HepG2 (cell line): ENCODE measurements around the gene TRIM2. TPM values are rescaled to one million over a fixed set of nuclear protein-coding genes. Genes with fewer than 3 reads are reported as not detected.

Experiments used
- ADNP ChIP-seq: sonication (generic); formaldehyde crosslinking; IDR thresholded peaks from 2 replicates; pipeline ENCODE4 v1.4.0; 2020; ENCODE audit warnings: missing genetic modification reagents
- ATF1 ChIP-seq: IDR thresholded peaks from 2 replicates; pipeline ENCODE4 v1.6.1; 2016; ENCODE audit warnings: mild to moderate bottlenecking, control low read depth
- CCAR2 ChIP-seq: fragments of 200-400 bp; formaldehyde crosslinking; optimal IDR thresholded peaks from 2 replicates; pipeline ENCODE3; 2018; ENCODE audit warnings: low read depth, mild to moderate bottlenecking, low read length, moderate library complexity
- ELF1 ChIP-seq: sonication (generic); formaldehyde crosslinking; IDR thresholded peaks from 2 replicates; pipeline ENCODE4 v1.4.0; 2020; ENCODE audit warnings: missing genetic modification reagents
- ELF4 ChIP-seq: sonication (generic); formaldehyde crosslinking; IDR thresholded peaks from 2 replicates; pipeline ENCODE4 v1.5.0; 2020; ENCODE audit warnings: missing genetic modification reagents, mild to moderate bottlenecking, moderate library complexity, borderline replicate concordance
- HHEX ChIP-seq: IDR thresholded peaks from 2 replicates; pipeline ENCODE4 v1.6.1; 2016; ENCODE audit warnings: control low read depth
- KAT2B ChIP-seq: fragments of 150-350 bp; IDR thresholded peaks from 2 replicates; pipeline ENCODE4 v1.6.1; 2014; ENCODE audit warnings: low read depth, low read length, borderline replicate concordance
- NFKB2 ChIP-seq: sonication (generic); formaldehyde crosslinking; IDR thresholded peaks from 2 replicates; pipeline ENCODE4 v1.4.0; 2020; ENCODE audit warnings: missing genetic modification reagents, borderline replicate concordance
- NR2F1 ChIP-seq, 2 experiments: fragments of 450-650 bp in 1 of 2; formaldehyde crosslinking in 1 of 2; IDR thresholded peaks; 2 replicates each; pipeline versions ENCODE4 v1.5.0 to v1.6.1; 2016 to 2020; ENCODE audit warnings: mild to moderate bottlenecking in 1 of 2, missing compliant biosample characterization in 1 of 2, missing genetic modification reagents in 1 of 2, moderate library complexity in 1 of 2
- PLRG1 ChIP-seq: fragments of 450-650 bp; conservative IDR thresholded peaks from 2 replicates; pipeline ENCODE4 v1.6.1; 2016
- POLR2A ChIP-seq, 2 experiments: IDR thresholded peaks; 2 replicates each; pipeline ENCODE4 v1.6.1; 2011; ENCODE audit warnings: low read depth in 2 of 2, low read length in 2 of 2, mild to moderate bottlenecking in 1 of 2, moderate library complexity in 1 of 2; ENCODE audit not compliant: insufficient read depth in 1 of 2
- POLR2G ChIP-seq: fragments of 200-400 bp; formaldehyde crosslinking; IDR thresholded peaks from 2 replicates; pipeline ENCODE4 v1.6.1; 2018; ENCODE audit warnings: mild to moderate bottlenecking, low read depth, low read length, moderate library complexity
- RARA ChIP-seq: IDR thresholded peaks from 2 replicates; pipeline ENCODE4 v1.6.1; 2016; ENCODE audit warnings: missing genetic modification reagents, missing compliant biosample characterization
- RXRB ChIP-seq: IDR thresholded peaks from 2 replicates; pipeline ENCODE4 v1.6.1; 2016; ENCODE audit warnings: borderline replicate concordance, missing genetic modification reagents, missing compliant biosample characterization
- SMAD3 ChIP-seq: sonication (generic); formaldehyde crosslinking; IDR thresholded peaks from 2 replicates; pipeline ENCODE4 v1.4.0; 2020; ENCODE audit warnings: missing genetic modification reagents
- SMYD3 ChIP-seq: sonication (generic); formaldehyde crosslinking; IDR thresholded peaks from 2 replicates; pipeline ENCODE4 v1.8.1; 2023; ENCODE audit warnings: mild to moderate bottlenecking, missing genetic modification reagents
- TSC22D2 ChIP-seq: sonication (generic); formaldehyde crosslinking; IDR thresholded peaks from 2 replicates; pipeline ENCODE4 v1.5.1; 2020; ENCODE audit warnings: missing genetic modification reagents, mild to moderate bottlenecking, borderline replicate concordance
- YEATS2 ChIP-seq: sonication (generic); formaldehyde crosslinking; IDR thresholded peaks from 2 replicates; pipeline ENCODE4 v1.4.0; 2020; ENCODE audit warnings: missing genetic modification reagents, borderline replicate concordance
- ZFP36 ChIP-seq: fragments of 150-350 bp; IDR thresholded peaks from 2 replicates; pipeline ENCODE4 v1.6.1; 2018; ENCODE audit warnings: borderline replicate concordance, low read length, low read depth; ENCODE audit not compliant: partially characterized antibody
- ZFYVE20 ChIP-seq: sonication (generic); formaldehyde crosslinking; IDR thresholded peaks from 2 replicates; pipeline ENCODE4 v1.8.0; 2023; ENCODE audit warnings: low read depth, mild to moderate bottlenecking, moderate library complexity, missing genetic modification reagents, borderline replicate concordance
- ZNF136 ChIP-seq: sonication (generic); formaldehyde crosslinking; IDR thresholded peaks from 2 replicates; pipeline ENCODE4 v1.8.1; 2022; ENCODE audit warnings: low read depth, mild to moderate bottlenecking, moderate library complexity, missing genetic modification reagents
- ZNF615 ChIP-seq: sonication (generic); formaldehyde crosslinking; IDR thresholded peaks from 2 replicates; pipeline ENCODE4 v1.5.0; 2020; ENCODE audit warnings: mild to moderate bottlenecking, missing genetic modification reagents, borderline replicate concordance
- ZNF619 ChIP-seq: sonication (generic); formaldehyde crosslinking; IDR thresholded peaks from 2 replicates; pipeline ENCODE4 v1.4.0; 2020; ENCODE audit warnings: mild to moderate bottlenecking, missing genetic modification reagents
- ZNF776 ChIP-seq: sonication (generic); formaldehyde crosslinking; IDR thresholded peaks from 2 replicates; pipeline ENCODE4 v1.4.0; 2020; ENCODE audit warnings: mild to moderate bottlenecking, missing genetic modification reagents
- polyA plus RNA-seq, 8 experiments: library from polyadenylated mRNA; depleted of rRNA in 3 of 8; stranded (reverse) in 7 of 8; unstranded in 1 of 8; fragments of >200 nt; fragmentation: Illumina TruSeq in 4 of 8; extraction: Trizol in 4 of 8; gene quantifications; 2 replicates each; pipeline versions ENCODE4 v1.2.1 to v1.2.3, GENCODE V29; 2011 to 2016; ENCODE audit warnings: low read depth in 4 of 8, missing spikeins in 1 of 8, mixed read lengths in 1 of 8; ENCODE audit not compliant: insufficient read depth in 1 of 8
- total RNA-seq, 5 experiments: library from RNA; depleted of rRNA; stranded (reverse); fragments of >200 nt; fragmentation: Illumina TruSeq; extraction: Trizol; gene quantifications; 2 replicates each; pipeline ENCODE4 v1.2.3, GENCODE V29; 2016; ENCODE audit warnings: low read depth in 1 of 5
- TF ChIP-seq, protein P1 (sequence below): sonication (generic); formaldehyde crosslinking; IDR thresholded peaks from 2 replicates; pipeline ENCODE4 v1.5.0; 2020; ENCODE audit warnings: missing genetic modification reagents
- TF ChIP-seq, protein P2 (sequence below): sonication (generic); formaldehyde crosslinking; IDR thresholded peaks from 2 replicates; pipeline ENCODE4 v1.4.0; 2020; ENCODE audit warnings: missing genetic modification reagents
- TF ChIP-seq, protein P3 (sequence below): IDR thresholded peaks from 2 replicates; pipeline ENCODE4 v1.6.1; 2018; ENCODE audit warnings: missing genetic modification reagents, mild to moderate bottlenecking, missing compliant biosample characterization

TRIM2 gene
- total and polyA plus RNA-seq, 2 of the 13 experiments (the other 11 are each of a cell fraction or from before 2014, with no cell fraction given): 2.1 to 4.2 TPM

DNA sequence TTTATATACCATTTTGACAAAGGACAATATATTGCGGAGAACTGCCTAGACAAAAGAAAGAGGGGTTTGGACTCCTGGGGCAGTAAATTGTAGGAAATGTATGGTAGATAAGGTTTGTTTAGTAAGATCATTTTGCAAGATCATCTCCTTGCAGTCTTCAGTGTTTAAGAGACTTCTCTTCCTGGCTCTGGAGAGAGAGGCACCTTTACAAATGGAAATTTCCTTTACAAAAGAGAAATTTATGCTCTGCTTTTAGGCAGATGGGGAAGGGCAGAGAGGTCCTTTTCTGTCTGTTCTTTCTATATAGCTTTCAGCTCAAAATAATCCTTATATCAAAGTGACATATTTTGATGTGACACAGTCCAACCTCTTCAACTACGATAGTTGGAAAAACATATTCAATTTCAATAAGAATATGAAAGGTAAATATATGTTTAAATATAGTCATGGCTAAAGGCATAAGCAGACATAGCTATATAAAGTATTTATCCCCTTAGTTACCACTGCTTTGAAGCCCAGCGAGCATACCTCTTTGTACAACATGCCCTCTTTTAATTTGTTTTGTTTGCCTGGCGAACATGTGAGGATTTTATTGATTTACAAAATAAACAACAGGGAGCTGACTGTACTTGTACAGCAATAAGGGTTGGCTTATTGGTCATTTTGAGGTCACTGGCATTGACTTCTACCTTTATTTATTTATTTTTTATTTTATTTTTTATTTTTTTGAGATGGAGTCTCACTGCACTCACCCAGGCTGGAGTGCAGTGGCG lies 65.2 kb downstream of the TRIM2 start (continued):
- no peak for TF ChIP-seq ZNF615 (CRISPR knock-in tag)
- TF ChIP-seq, protein P1, sequence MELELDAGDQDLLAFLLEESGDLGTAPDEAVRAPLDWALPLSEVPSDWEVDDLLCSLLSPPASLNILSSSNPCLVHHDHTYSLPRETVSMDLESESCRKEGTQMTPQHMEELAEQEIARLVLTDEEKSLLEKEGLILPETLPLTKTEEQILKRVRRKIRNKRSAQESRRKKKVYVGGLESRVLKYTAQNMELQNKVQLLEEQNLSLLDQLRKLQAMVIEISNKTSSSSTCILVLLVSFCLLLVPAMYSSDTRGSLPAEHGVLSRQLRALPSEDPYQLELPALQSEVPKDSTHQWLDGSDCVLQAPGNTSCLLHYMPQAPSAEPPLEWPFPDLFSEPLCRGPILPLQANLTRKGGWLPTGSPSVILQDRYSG (CRISPR knock-in tag): no peak
- no peak for TF ChIP-seq CCAR2
- TF ChIP-seq ELF1 (CRISPR knock-in tag): no peak
- no peak for TF ChIP-seq ZNF619 (CRISPR knock-in tag)
- TF ChIP-seq ZFP36: no peak
- TF ChIP-seq HHEX (CRISPR knock-in tag): 0 out of 2 replicates have a peak, but pooled peaks have one; percentile 49
- no peak for TF ChIP-seq ADNP (CRISPR knock-in tag)
- TF ChIP-seq YEATS2 (CRISPR knock-in tag): no peak
- TF ChIP-seq ZFYVE20: no peak
- peak; percentile 28; the same call in 1 of the 2 replicates for TF ChIP-seq RXRB (CRISPR knock-in tag)
- TF ChIP-seq KAT2B: peak; percentile 29; the same call in 1 of the 2 replicates
- no peak for TF ChIP-seq ATF1 (CRISPR knock-in tag)
- TF ChIP-seq POLR2A (IDR thresholded peaks at IDR 0.05; ENCODE audit: insufficient read depth in 1 of 2, low read depth in 2 of 2, low read length in 2 of 2): no peak
- no peak for TF ChIP-seq SMAD3
- TF ChIP-seq, protein P2, sequence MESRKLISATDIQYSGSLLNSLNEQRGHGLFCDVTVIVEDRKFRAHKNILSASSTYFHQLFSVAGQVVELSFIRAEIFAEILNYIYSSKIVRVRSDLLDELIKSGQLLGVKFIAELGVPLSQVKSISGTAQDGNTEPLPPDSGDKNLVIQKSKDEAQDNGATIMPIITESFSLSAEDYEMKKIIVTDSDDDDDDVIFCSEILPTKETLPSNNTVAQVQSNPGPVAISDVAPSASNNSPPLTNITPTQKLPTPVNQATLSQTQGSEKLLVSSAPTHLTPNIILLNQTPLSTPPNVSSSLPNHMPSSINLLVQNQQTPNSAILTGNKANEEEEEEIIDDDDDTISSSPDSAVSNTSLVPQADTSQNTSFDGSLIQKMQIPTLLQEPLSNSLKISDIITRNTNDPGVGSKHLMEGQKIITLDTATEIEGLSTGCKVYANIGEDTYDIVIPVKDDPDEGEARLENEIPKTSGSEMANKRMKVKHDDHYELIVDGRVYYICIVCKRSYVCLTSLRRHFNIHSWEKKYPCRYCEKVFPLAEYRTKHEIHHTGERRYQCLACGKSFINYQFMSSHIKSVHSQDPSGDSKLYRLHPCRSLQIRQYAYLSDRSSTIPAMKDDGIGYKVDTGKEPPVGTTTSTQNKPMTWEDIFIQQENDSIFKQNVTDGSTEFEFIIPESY (CRISPR knock-in tag): no peak
- peak in 1 of 2 experiments; percentile 40; a peak in 1 of 4 replicates for TF ChIP-seq NR2F1 (CRISPR knock-in tag; IDR thresholded peaks at IDR 0.05)
- TF ChIP-seq SMYD3: no peak
- TF ChIP-seq ELF4 (CRISPR knock-in tag): no peak
- no peak for TF ChIP-seq POLR2G
- TF ChIP-seq TSC22D2 (CRISPR knock-in tag): no peak
- TF ChIP-seq, protein P3, sequence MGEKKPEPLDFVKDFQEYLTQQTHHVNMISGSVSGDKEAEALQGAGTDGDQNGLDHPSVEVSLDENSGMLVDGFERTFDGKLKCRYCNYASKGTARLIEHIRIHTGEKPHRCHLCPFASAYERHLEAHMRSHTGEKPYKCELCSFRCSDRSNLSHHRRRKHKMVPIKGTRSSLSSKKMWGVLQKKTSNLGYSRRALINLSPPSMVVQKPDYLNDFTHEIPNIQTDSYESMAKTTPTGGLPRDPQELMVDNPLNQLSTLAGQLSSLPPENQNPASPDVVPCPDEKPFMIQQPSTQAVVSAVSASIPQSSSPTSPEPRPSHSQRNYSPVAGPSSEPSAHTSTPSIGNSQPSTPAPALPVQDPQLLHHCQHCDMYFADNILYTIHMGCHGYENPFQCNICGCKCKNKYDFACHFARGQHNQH (CRISPR knock-in tag): no peak
- no peak for TF ChIP-seq ZNF776
- TF ChIP-seq NFKB2 (CRISPR knock-in tag): no peak
- no peak for TF ChIP-seq PLRG1
- no peak for TF ChIP-seq ZNF136 (CRISPR knock-in tag)
- peak; percentile 54; the same call in 1 of the 2 replicates for TF ChIP-seq RARA (CRISPR knock-in tag)
